ENCODE measurements around the gene GCKR. TPM values are rescaled to one million over a fixed set of nuclear protein-coding genes. Genes with fewer than 3 reads are reported as not detected.

GCKR gene
- total and polyA plus RNA-seq, 7 experiments from 2014 or later, result not detected

DNA sequence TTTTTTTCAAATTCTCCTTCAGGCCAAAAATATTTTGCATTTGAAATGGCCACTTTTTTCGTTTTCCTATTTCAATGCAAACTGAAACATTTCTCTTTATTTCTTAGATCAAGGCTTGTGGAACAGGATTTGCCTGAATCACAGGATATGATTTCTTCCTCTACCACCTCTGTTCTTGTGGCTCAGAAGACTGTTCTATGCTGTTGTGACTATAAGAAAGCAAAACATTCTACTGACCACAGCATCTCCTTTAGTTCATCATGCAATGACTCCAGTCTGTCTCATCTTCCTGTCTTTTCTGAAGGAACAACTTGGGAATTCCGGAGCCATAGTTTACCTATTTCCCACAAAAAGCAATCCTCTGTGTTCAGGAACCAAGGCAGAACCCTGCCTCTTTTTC lies 70.0 kb downstream of the GCKR start:
- Mint-ChIP-seq H3K36me3 (peaks cover 0 to 15% (median 6%) of the 10 kb centered on the region in 5 donors), H3K27me3 (peaks cover 19 to 68% (median 35%) of the 10 kb centered on the region in 5 donors), H3K9me3 (peaks cover 0 to 25% (median 7%) of the 10 kb centered on the region in 11 donors), H3K27ac (no peak overlapping the region), H3K4me3 (no peak overlapping the region), H3K4me1 (peaks cover 0 to 2% (median 0%) of the 10 kb centered on the region in 7 donors)
- intact Hi-C loops (cut with micrococcal nuclease), result no loop called here
- Histone ChIP-seq H3K9me3 (ENCODE audit: control insufficient read depth in 2 of 3, low read length in 3 of 3) (no peaks in the 10 kb centered on the region), H3K4me3 (ENCODE audit: low read length) (no peak overlapping the region), H3K27ac (ENCODE audit: low read depth, low read length) (no peak overlapping the region), H3K36me3 (ENCODE audit: control insufficient read depth in 2 of 3, insufficient read depth in 3 of 3, low read length in 3 of 3) (no peaks in the 10 kb centered on the region), H3K4me1 (ENCODE audit: control insufficient read depth in 2 of 2, insufficient read depth in 2 of 2, low read length in 2 of 2) (peaks cover 0 to under 1% of the 10 kb centered on the region in 2 donors), H3K27me3 (ENCODE audit: control insufficient read depth in 2 of 2, insufficient read depth in 2 of 2, low read length in 2 of 2) (no peaks in the 10 kb centered on the region)
- no peak for DNase-seq
- ATAC-seq, result no peak
- ChIA-PET CTCF (no interaction called here), POLR2A (no interaction called here)

DNA sequence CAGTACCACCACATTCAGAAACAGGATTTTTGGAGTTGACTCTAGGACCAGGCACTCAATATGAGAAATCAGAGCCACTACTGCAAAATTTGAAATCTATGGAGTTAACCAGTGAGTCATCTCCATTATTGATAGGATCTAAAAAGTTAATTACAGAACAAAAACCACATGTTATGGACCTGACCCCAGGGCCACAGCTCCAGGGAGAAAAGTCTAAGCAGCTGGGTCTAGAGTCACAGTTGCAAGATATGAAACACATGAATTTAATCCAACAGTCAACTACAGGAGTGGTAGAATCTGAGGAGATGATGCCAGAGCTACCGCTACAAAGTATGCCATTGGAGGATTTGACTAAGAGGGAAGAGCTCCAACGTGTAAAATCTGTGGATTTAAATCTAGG lies 72.8 kb downstream of the GCKR start:
- CTCF ChIA-PET, result no interaction called here
- no peak overlapping the region for H3K27ac Mint-ChIP-seq

DNA sequence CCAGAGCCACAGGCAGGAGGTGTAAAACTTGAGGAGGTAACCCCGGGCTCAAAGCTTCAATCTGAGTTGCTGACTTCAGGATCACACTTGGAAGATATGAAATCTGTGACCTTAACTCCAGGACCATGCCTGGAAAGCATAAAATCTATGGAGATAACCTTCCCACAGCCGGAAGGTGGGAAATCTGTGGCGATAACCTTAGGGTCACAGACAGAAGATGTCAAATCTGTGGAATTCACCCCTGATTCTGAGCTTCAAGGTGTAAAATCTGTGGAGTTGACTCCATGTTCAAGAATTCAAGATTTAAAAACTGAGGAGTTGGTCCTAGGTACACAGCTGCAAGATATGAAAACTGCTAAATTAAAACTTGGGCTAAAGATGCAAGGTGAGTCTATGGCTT lies 74.6 kb downstream of the GCKR start:
- ATAC-seq (no peak), DNase-seq (no peak)
- H3K27me3 ChIP-seq (ENCODE audit: control insufficient read depth in 2 of 2, insufficient read depth in 2 of 2, low read length in 2 of 2), result no peaks in the 10 kb centered on the region
- Mint-ChIP-seq H3K9me3 (peaks cover 0 to 55% (median 9%) of the 10 kb centered on the region in 11 donors), H3K36me3 (peaks cover 0 to 21% (median 6%) of the 10 kb centered on the region in 5 donors), H3K4me3 (no peak overlapping the region), H3K27me3 (peaks cover 7 to 50% (median 19%) of the 10 kb centered on the region in 5 donors), H3K4me1 (peaks cover 0 to 2% (median 0%) of the 10 kb centered on the region in 7 donors), H3K27ac (no peak overlapping the region)
- peaks cover 0 to 6% (median 0%) of the 10 kb centered on the region in 3 experiments for H3K9me3 ChIP-seq (ENCODE audit: control insufficient read depth in 2 of 3, low read length in 3 of 3)
- intact Hi-C loops (cut with micrococcal nuclease), result no loop called here
- no peaks in the 10 kb centered on the region for H3K36me3 ChIP-seq (ENCODE audit: control insufficient read depth in 2 of 3, insufficient read depth in 3 of 3, low read length in 3 of 3)
- no peak overlapping the region for H3K4me3 ChIP-seq (ENCODE audit: low read length)
- H3K27ac ChIP-seq (ENCODE audit: low read depth, low read length), result no peak overlapping the region
- ChIA-PET CTCF (interaction anchor here (0.6 kb wide), 1 partner anchor 750 kb away, joined by 4 read pairs; no protein-coding TSS in a partner anchor), POLR2A (no interaction called here)
- H3K4me1 ChIP-seq (ENCODE audit: control insufficient read depth in 2 of 2, insufficient read depth in 2 of 2, low read length in 2 of 2), result peaks cover 0 to 16% of the 10 kb centered on the region in 2 donors

More for the DNA sequence above, 72.8 kb downstream of the GCKR start:
- Histone ChIP-seq H3K4me1 (ENCODE audit: control insufficient read depth in 2 of 2, insufficient read depth in 2 of 2, low read length in 2 of 2) (peaks cover 0 to 16% of the 10 kb centered on the region in 2 donors), H3K27ac (ENCODE audit: low read depth, low read length) (no peak overlapping the region), H3K27me3 (ENCODE audit: control insufficient read depth in 2 of 2, insufficient read depth in 2 of 2, low read length in 2 of 2) (no peaks in the 10 kb centered on the region), H3K9me3 (ENCODE audit: control insufficient read depth in 2 of 3, low read length in 3 of 3) (peaks cover 0 to 6% (median 0%) of the 10 kb centered on the region in 3 experiments), H3K4me3 (ENCODE audit: low read length) (no peak overlapping the region), H3K36me3 (ENCODE audit: control insufficient read depth in 2 of 3, insufficient read depth in 3 of 3, low read length in 3 of 3) (no peaks in the 10 kb centered on the region)
- POLR2A ChIA-PET, result no interaction called here
- intact Hi-C loops (cut with micrococcal nuclease), result no loop called here
- Mint-ChIP-seq H3K4me1 (peaks cover 0 to 2% (median 0%) of the 10 kb centered on the region in 7 donors), H3K9me3 (peaks cover 0 to 45% (median 8%) of the 10 kb centered on the region in 11 donors), H3K4me3 (no peak overlapping the region), H3K36me3 (peaks cover 0 to 19% (median 6%) of the 10 kb centered on the region in 5 donors), H3K27me3 (peaks cover 19 to 66% (median 31%) of the 10 kb centered on the region in 5 donors)
- ATAC-seq, result no peak
- DNase-seq, result no peak

DNA sequence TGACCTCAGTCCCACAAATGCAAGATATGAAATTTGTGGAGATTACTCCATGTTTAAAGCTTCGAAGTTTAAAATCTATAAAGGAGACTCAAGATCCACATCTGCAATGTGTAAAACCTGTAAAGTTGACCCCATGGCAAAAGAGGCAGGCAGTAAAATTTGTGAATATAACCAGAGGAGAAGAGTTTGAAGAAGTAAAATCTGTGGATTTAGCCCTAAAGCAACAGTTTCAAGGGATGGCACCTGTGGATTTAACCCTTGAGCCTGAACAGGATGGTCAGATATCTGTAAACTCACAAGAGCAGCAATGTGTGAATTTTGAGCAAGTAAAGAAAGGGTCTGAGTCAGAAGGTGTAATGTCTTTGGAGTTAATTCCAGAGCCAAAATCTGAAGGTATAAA lies 75.0 kb downstream of the GCKR start:
- ATAC-seq (no peak), DNase-seq (no peak)
- H3K9me3 Mint-ChIP-seq, result peaks cover 0 to 60% (median 9%) of the 10 kb centered on the region in 11 donors
- Histone ChIP-seq H3K27ac (ENCODE audit: low read depth, low read length) (no peak overlapping the region), H3K4me1 (ENCODE audit: control insufficient read depth in 2 of 2, insufficient read depth in 2 of 2, low read length in 2 of 2) (peaks cover 0 to 16% of the 10 kb centered on the region in 2 donors), H3K36me3 (ENCODE audit: control insufficient read depth in 2 of 3, insufficient read depth in 3 of 3, low read length in 3 of 3) (no peaks in the 10 kb centered on the region), H3K4me3 (ENCODE audit: low read length) (no peak overlapping the region), H3K9me3 (ENCODE audit: control insufficient read depth in 2 of 3, low read length in 3 of 3) (peaks cover 0 to 6% (median 0%) of the 10 kb centered on the region in 3 experiments), H3K27me3 (ENCODE audit: control insufficient read depth in 2 of 2, insufficient read depth in 2 of 2, low read length in 2 of 2) (no peaks in the 10 kb centered on the region)
- H3K27ac Mint-ChIP-seq, result no peak overlapping the region
- H3K4me3 Mint-ChIP-seq, result no peak overlapping the region
- peaks cover 0 to 2% (median 0%) of the 10 kb centered on the region in 7 donors for H3K4me1 Mint-ChIP-seq
- peaks cover 2 to 47% (median 14%) of the 10 kb centered on the region in 5 donors for H3K27me3 Mint-ChIP-seq
- CTCF ChIA-PET, result interaction anchor here (0.6 kb wide), 1 partner anchor 751 kb away, joined by 4 read pairs; no protein-coding TSS in a partner anchor
- intact Hi-C loops (cut with micrococcal nuclease), result no loop called here
- POLR2A ChIA-PET, result no interaction called here
- peaks cover 0 to 21% (median 6%) of the 10 kb centered on the region in 5 donors for H3K36me3 Mint-ChIP-seq

DNA sequence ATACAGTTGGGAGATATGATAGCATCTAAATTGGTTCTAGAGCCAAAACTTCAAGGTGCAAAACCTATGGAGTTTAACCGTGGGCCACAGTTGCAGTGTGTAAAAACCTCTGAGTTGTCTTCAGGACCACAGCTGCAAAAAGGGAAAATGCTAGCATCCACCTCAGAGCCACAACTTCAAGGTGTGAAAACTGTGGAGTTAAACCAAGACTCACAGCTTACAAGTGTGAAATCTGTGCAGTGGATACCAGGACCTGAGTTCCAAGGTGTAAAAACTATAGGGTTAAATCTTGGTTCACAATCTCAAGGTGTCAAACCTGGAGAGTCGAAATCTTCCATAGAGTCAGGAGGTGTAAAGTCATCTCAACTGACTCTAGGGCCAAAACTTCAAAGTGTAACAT lies 75.8 kb downstream of the GCKR start:
- H3K36me3 ChIP-seq (ENCODE audit: control insufficient read depth in 2 of 3, insufficient read depth in 3 of 3, low read length in 3 of 3), result no peaks in the 10 kb centered on the region
- intact Hi-C loops (cut with micrococcal nuclease), result no loop called here
- peaks cover 0 to 2% (median 0%) of the 10 kb centered on the region in 7 donors for H3K4me1 Mint-ChIP-seq
- peaks cover 0 to 6% (median under 1%) of the 10 kb centered on the region in 3 experiments for H3K9me3 ChIP-seq (ENCODE audit: control insufficient read depth in 2 of 3, low read length in 3 of 3)
- H3K4me3 Mint-ChIP-seq, result no peak overlapping the region
- ChIA-PET CTCF (no interaction called here), POLR2A (no interaction called here)
- no peak overlapping the region for H3K4me3 ChIP-seq (ENCODE audit: low read length)
- peaks cover 0 to 42% (median 9%) of the 10 kb centered on the region in 5 donors for H3K27me3 Mint-ChIP-seq
- H3K4me1 ChIP-seq (ENCODE audit: control insufficient read depth in 2 of 2, insufficient read depth in 2 of 2, low read length in 2 of 2), result peaks cover 0 to 16% of the 10 kb centered on the region in 2 donors
- H3K27ac ChIP-seq (ENCODE audit: low read depth, low read length), result no peak overlapping the region
- H3K36me3 Mint-ChIP-seq, result peaks cover 0 to 18% (median 6%) of the 10 kb centered on the region in 5 donors
- H3K27ac Mint-ChIP-seq, result no peak overlapping the region
- ATAC-seq (peak; percentile 48), DNase-seq (no peak)
- peaks cover 0 to 68% (median 13%) of the 10 kb centered on the region in 11 donors for H3K9me3 Mint-ChIP-seq
- no peaks in the 10 kb centered on the region for H3K27me3 ChIP-seq (ENCODE audit: control insufficient read depth in 2 of 2, insufficient read depth in 2 of 2, low read length in 2 of 2)

DNA sequence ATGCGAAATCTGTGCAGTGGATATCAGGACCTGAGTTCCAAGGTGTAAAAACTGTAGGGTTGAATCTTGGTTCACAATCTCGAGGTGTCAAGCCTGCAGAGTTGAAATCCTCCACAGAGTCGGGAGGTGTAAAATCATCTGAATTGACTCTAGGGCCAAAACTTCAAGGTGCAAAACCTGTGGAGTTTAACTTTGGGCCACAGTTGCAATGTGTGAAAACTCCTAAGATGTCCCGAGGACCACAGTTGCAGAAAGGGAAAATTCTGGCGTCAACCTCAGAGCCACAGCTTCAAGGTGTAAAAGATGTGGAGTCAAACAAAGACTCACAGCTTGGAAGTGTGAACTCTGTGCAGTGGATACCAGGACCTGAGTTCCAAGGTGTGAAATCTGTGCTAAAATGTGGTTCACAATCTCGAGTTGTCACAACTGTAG lies 76.4 kb downstream of the GCKR start:
- Histone ChIP-seq H3K4me1 (ENCODE audit: control insufficient read depth in 2 of 2, insufficient read depth in 2 of 2, low read length in 2 of 2) (peaks cover 0 to 16% of the 10 kb centered on the region in 2 donors), H3K9me3 (ENCODE audit: control insufficient read depth in 2 of 3, low read length in 3 of 3) (peaks cover 0 to 6% (median 6%) of the 10 kb centered on the region in 3 experiments), H3K4me3 (ENCODE audit: low read length) (no peak overlapping the region), H3K27me3 (ENCODE audit: control insufficient read depth in 2 of 2, insufficient read depth in 2 of 2, low read length in 2 of 2) (no peaks in the 10 kb centered on the region), H3K36me3 (ENCODE audit: control insufficient read depth in 2 of 3, insufficient read depth in 3 of 3, low read length in 3 of 3) (no peaks in the 10 kb centered on the region), H3K27ac (ENCODE audit: low read depth, low read length) (no peak overlapping the region)
- DNase-seq, result no peak
- H3K4me3 Mint-ChIP-seq, result no peak overlapping the region
- peaks cover 0 to 2% (median 0%) of the 10 kb centered on the region in 7 donors for H3K4me1 Mint-ChIP-seq
- H3K27ac Mint-ChIP-seq, result no peak overlapping the region
- ChIA-PET POLR2A (no interaction called here), CTCF (no interaction called here)
- peaks cover 0 to 44% (median 8%) of the 10 kb centered on the region in 5 donors for H3K27me3 Mint-ChIP-seq
- H3K9me3 Mint-ChIP-seq, result peaks cover 3 to 74% (median 13%) of the 10 kb centered on the region in 11 donors
- peaks cover 0 to 15% (median 9%) of the 10 kb centered on the region in 5 donors for H3K36me3 Mint-ChIP-seq
- ATAC-seq, result peak; percentile 66
- intact Hi-C loops (cut with micrococcal nuclease), result no loop called here

Measured in naive thymus-derived CD4-positive, alpha-beta T cell (primary cell).